HG03280 (cell line): Measurements from ENCODE around the gene OR10H1.
"Not testable (repeated sequence)": the region's sequence is repeated elsewhere in the genome, so short reads cannot be mapped to it uniquely, and the experiment has no call there.

Experiments
- ATAC-seq: cut with Tn5 transposase; IDR thresholded peaks from one replicate; pipeline ENCODE4 v1.9.1; 2021; ENCODE audit warnings: mild to moderate bottlenecking, moderate library complexity; ENCODE audit not compliant: unreplicated experiment

Gene OR10H1

GRCh38 chr19:15776264-15776663, 39.2 kb downstream of the OR10H1 start:
- ATAC-seq: no peak

GRCh38 chr19:15775249-15775648, 40.2 kb downstream of the OR10H1 start:
- no peak for ATAC-seq

GRCh38 chr19:15774159-15774558, 41.3 kb downstream of the OR10H1 start:
- ATAC-seq: not testable (repeated sequence)

- ATAC-seq: no peak
Measured at GRCh38 chr19:15769586-15769985, 45.9 kb downstream of the OR10H1 start.

- ATAC-seq: no peak
Measured at GRCh38 chr19:15759962-15760565, 55.4 kb downstream of the OR10H1 start.

GRCh38 chr19:15758379-15758778, 57.1 kb downstream of the OR10H1 start:
- no peak for ATAC-seq
